ENCODE data around the gene RRAGD. TPM values are rescaled to one million over a fixed set of nuclear protein-coding genes. Genes with fewer than 3 reads are reported as not detected.

RRAGD gene
- total RNA-seq, 1 donor from 2014 or later = 8.0 TPM

DNA sequence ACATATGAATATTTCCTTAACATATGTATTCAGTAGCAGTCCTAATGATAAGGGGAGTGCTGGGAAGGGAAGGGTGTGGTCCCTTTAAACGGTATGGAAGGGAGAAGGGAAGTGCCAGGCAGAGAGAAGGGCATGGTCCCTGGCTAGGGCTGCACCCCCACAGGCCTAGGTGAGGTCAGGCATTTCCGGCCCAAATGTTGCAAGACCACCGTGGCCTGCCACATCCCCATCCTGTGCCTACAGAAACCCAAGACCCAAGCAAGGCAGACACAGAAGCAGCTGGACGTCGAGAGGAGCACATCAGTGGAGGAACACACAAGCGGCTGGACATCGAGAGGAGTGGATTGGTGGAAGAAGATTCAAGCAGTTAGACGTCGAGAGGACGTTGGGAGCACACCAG is 5.9 kb downstream of the RRAGD start:
- H3K4me1 Mint-ChIP-seq (ENCODE audit: low read depth) = peaks cover 8% of the 10 kb centered on the region
- H3K4me3 Mint-ChIP-seq (ENCODE audit: low read depth) = no peak overlapping the region
- TF ChIP-seq, protein P1, sequence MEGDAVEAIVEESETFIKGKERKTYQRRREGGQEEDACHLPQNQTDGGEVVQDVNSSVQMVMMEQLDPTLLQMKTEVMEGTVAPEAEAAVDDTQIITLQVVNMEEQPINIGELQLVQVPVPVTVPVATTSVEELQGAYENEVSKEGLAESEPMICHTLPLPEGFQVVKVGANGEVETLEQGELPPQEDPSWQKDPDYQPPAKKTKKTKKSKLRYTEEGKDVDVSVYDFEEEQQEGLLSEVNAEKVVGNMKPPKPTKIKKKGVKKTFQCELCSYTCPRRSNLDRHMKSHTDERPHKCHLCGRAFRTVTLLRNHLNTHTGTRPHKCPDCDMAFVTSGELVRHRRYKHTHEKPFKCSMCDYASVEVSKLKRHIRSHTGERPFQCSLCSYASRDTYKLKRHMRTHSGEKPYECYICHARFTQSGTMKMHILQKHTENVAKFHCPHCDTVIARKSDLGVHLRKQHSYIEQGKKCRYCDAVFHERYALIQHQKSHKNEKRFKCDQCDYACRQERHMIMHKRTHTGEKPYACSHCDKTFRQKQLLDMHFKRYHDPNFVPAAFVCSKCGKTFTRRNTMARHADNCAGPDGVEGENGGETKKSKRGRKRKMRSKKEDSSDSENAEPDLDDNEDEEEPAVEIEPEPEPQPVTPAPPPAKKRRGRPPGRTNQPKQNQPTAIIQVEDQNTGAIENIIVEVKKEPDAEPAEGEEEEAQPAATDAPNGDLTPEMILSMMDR (IDR thresholded peaks at IDR 0.05; ENCODE audit: unreplicated experiment) = no peak
- H3K36me3 Mint-ChIP-seq (ENCODE audit: insufficient read depth) = no peaks in the 10 kb centered on the region
- H3K27ac Mint-ChIP-seq = no peak overlapping the region
- no peak for DNase-seq (ENCODE audit: low spot score, unreplicated experiment)
- H3K27me3 Mint-ChIP-seq = peaks cover 62% of the 10 kb centered on the region
- no peaks in the 10 kb centered on the region for H3K9me3 Mint-ChIP-seq (ENCODE audit: low read depth)

DNA sequence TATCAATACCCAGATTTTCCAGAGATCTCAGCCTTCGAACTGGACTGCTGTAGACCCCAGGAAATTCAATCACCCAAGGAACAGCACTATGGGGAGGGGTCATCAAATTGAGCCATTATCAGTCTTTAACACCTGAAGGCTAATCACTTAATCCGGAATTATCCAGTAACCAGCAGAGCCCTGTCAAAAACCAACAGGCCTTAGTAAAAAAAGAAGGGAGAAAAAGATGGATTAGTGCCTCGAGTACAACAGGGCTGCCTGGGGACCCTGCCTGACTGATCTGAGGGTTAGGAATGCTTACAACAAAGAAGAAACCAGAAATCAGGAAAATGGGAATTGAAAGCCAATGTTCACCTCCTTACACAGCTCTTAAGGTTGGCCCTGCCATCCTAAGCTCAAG is 7.6 kb downstream of the RRAGD start:
- peaks cover 5% of the 10 kb centered on the region for H3K4me1 Mint-ChIP-seq (ENCODE audit: low read depth)
- H3K4me3 Mint-ChIP-seq (ENCODE audit: low read depth) = no peak overlapping the region
- TF ChIP-seq, protein P1 (IDR thresholded peaks at IDR 0.05; ENCODE audit: unreplicated experiment) = no peak

DNA sequence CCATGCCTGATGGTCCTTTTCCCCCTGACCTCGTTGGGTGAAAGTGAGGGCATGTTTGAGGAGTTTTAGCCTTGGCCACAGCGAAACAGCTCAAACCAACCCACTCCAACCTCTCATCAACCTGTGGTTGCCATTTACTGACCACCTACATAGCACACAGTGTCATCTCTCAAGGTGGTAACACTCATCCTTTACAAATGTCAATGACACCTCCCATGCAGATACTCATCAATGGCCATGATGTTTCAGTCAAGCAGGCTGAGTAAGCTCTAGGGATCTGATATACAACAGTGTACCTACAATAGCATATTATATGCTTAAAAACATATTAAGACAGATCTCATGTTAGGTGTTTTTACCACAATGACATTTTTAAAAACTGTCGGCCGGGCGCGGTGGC is 9.3 kb downstream of the RRAGD start:
- Mint-ChIP-seq H3K36me3 (ENCODE audit: insufficient read depth) (no peaks in the 10 kb centered on the region), H3K27ac (no peak overlapping the region), H3K27me3 (peaks cover 32% of the 10 kb centered on the region), H3K4me1 (ENCODE audit: low read depth) (peaks cover 5% of the 10 kb centered on the region), H3K4me3 (ENCODE audit: low read depth) (no peak overlapping the region), H3K9me3 (ENCODE audit: low read depth) (no peaks in the 10 kb centered on the region)
- DNase-seq (ENCODE audit: low spot score, unreplicated experiment) = no peak
- TF ChIP-seq, protein P1 (IDR thresholded peaks at IDR 0.05; ENCODE audit: unreplicated experiment) = no peak

More for the DNA sequence above, 7.6 kb downstream of the RRAGD start:
- Mint-ChIP-seq H3K9me3 (ENCODE audit: low read depth) (no peaks in the 10 kb centered on the region), H3K36me3 (ENCODE audit: insufficient read depth) (no peaks in the 10 kb centered on the region), H3K27me3 (peaks cover 48% of the 10 kb centered on the region), H3K27ac (no peak overlapping the region)
- no peak for DNase-seq (ENCODE audit: low spot score, unreplicated experiment)

DNA sequence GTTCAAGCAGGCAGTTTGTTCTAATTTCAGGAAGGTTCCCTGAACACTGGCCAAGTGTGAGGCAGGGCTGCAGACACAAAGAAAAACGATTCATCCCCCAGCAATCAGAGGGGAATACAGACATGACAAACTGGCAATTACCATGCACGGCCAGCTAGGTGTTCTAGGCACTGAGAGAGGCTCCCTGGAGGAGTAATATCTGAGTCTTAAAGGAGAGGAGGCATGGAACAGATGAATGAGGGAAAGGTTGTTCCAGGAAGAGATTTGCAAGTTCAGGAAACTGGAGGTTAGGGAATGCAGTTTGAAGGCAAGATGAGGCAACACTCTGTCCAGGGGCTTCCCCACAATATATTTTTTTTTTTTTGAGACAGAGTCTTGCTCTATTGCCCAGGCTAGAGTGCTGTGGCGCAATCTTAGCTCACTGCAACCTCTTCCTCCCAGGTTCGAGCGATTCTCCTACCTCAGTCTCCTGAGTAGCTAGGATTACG is 11.1 kb downstream of the RRAGD start:
- no peaks in the 10 kb centered on the region for H3K9me3 Mint-ChIP-seq (ENCODE audit: low read depth)
- H3K4me3 Mint-ChIP-seq (ENCODE audit: low read depth) = no peak overlapping the region
- no peaks in the 10 kb centered on the region for H3K36me3 Mint-ChIP-seq (ENCODE audit: insufficient read depth)
- no peak overlapping the region for H3K27ac Mint-ChIP-seq
- peaks cover 5% of the 10 kb centered on the region for H3K4me1 Mint-ChIP-seq (ENCODE audit: low read depth)
- DNase-seq (ENCODE audit: low spot score, unreplicated experiment) = no peak
- peaks cover 14% of the 10 kb centered on the region for H3K27me3 Mint-ChIP-seq
- TF ChIP-seq, protein P1 (IDR thresholded peaks at IDR 0.05; ENCODE audit: unreplicated experiment) = no peak

DNA sequence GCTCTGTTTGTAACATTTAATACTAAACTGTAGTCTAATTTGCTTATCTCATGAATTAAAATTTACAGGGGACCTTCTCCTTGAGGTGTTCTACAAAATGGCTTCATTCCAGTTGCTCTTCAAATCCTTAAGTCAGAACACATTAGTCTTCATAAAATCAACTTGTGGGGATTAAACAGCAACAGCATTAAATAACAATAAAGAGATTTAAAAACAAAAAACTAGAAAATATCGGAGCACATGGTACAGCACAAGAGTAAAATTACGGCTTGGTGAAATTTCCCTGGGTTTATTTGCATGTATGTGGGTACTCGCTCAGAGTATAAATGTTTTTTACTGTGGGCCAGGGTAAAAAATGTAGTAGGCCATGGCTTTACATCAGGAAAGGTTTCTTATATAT is 12.0 kb downstream of the RRAGD start:
- TF ChIP-seq, protein P1 (IDR thresholded peaks at IDR 0.05; ENCODE audit: unreplicated experiment) = no peak
- no peak overlapping the region for H3K27ac Mint-ChIP-seq
- H3K4me3 Mint-ChIP-seq (ENCODE audit: low read depth) = no peak overlapping the region
- peaks cover 6% of the 10 kb centered on the region for H3K27me3 Mint-ChIP-seq
- peaks cover 5% of the 10 kb centered on the region for H3K4me1 Mint-ChIP-seq (ENCODE audit: low read depth)
- H3K9me3 Mint-ChIP-seq (ENCODE audit: low read depth) = no peaks in the 10 kb centered on the region
- DNase-seq (ENCODE audit: low spot score, unreplicated experiment) = no peak
- no peaks in the 10 kb centered on the region for H3K36me3 Mint-ChIP-seq (ENCODE audit: insufficient read depth)

All from progenitor cell of endocrine pancreas (in vitro differentiated cells).